Measurements from ENCODE around the gene DOK3. TPM values are rescaled to one million over a fixed set of nuclear protein-coding genes. Genes with fewer than 3 reads are reported as not detected.

DOK3 gene
- total RNA-seq, 1 experiment from 2014 or later: 16.4 TPM

DNA sequence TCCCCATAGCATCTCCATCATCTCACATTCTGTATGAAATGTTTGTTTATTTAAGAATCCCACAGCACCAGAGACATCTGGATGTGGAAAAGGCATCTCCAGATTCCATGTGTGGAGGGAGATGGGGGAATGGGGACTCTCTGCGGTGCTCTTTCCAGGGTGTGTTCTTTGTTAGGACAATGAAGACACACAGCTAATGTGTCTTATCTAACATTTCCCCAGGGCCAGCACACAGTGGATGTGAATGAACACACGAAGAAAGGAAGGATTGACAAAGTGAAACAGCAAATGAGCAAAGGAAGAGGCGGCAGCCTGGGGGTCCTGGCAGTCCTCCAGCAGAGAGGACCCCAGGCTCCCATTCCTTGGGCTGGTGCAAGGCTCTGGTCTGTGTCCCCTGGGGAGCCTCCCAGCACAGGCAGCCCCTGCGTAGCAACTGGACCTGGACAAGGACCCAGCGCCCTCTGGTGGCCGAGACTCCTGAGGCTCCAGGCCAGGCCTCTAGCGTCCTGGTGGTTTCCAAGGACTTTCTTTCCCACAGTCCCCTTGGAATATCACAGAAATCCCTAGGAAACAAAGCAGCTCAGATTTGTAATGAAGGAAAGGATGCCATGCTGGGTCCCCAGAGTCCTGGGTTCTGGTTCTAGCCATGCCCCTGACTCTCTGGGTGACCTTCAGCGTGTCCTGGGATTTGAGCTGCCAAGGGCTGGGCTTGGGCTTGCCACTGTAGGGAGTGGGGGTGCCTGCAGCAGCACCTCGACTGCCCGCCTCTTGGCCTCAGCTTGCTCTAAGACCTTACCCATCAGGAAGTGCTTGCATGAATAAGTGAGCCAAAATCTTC lies 8.7 kb downstream of the DOK3 start:
- Histone ChIP-seq H3K79me2 (ENCODE audit: insufficient read depth, low read length) (no peaks in the 10 kb centered on the region), H2BK20ac (ENCODE audit: low read depth, low read length, poor library complexity, severe bottlenecking) (no peak overlapping the region), H3K4me1 (ENCODE audit: insufficient read depth, low read length) (peaks cover 2% of the 10 kb centered on the region; the same call in 1 of the 2 replicates), H2BK15ac (ENCODE audit: low read depth, low read length) (no peak overlapping the region), H4K20me1 (ENCODE audit: control insufficient read depth, insufficient read depth, insufficient read length) (no peaks in the 10 kb centered on the region), H3K56ac (ENCODE audit: insufficient read length, low read depth, low read length) (no peak overlapping the region), H3K23ac (ENCODE audit: insufficient read length, low read depth, low read length) (no peak overlapping the region), H2AK5ac (ENCODE audit: insufficient read length, low read length) (no peak overlapping the region), H3K4me2 (ENCODE audit: insufficient read depth, insufficient read length, low read length) (no peak overlapping the region), H3K27ac (ENCODE audit: insufficient read length, low read depth, low read length) (no peak overlapping the region), H2BK5ac (ENCODE audit: insufficient read length, low read length) (no peak overlapping the region), H3K18ac (ENCODE audit: insufficient read length, low read depth, low read length) (no peak overlapping the region), H2BK12ac (ENCODE audit: insufficient read length, low read depth, low read length) (no peak overlapping the region), H3K9me3 (ENCODE audit: control insufficient read depth, low read depth, low read length) (no peaks in the 10 kb centered on the region), H2BK120ac (ENCODE audit: low read depth, low read length, poor library complexity, severe bottlenecking) (no peak overlapping the region), H3T11ph (ENCODE audit: low read length) (no peak overlapping the region), H3K27me3 (ENCODE audit: insufficient read depth, low read length) (no peaks in the 10 kb centered on the region; the same call in 1 of the 2 replicates), H2AFZ (ENCODE audit: low read length) (no peak overlapping the region), H3K4ac (ENCODE audit: low read depth, low read length) (no peak overlapping the region), H3K23me2 (ENCODE audit: insufficient read length, low read depth, low read length, poor library complexity, severe bottlenecking) (peaks cover 4% of the 10 kb centered on the region), H4K8ac (replicated peaks; ENCODE audit: insufficient read length, low read depth, low read length) (no peak overlapping the region), H3K14ac (ENCODE audit: insufficient read depth, low read length) (no peak overlapping the region), H3K9ac (ENCODE audit: extremely low read depth, insufficient read length, low read length) (no peak overlapping the region), H4K91ac (ENCODE audit: insufficient read length, low read depth, low read length) (no peak overlapping the region), H4K5ac (ENCODE audit: insufficient read length, low read depth, low read length) (no peak overlapping the region), H3K79me1 (ENCODE audit: insufficient read depth, low read depth, low read length, poor library complexity, severe bottlenecking) (no peaks in the 10 kb centered on the region)
- Mint-ChIP-seq H3K36me3 (ENCODE audit: insufficient read depth in 1 of 3, low read depth in 3 of 3) (peaks cover 0 to 4% (median 0%) of the 10 kb centered on the region in 3 experiments; a peak in 2 of 7 replicates), H3K4me3 (no peak overlapping the region), H3K4me1 (peaks cover 26 to 36% of the 10 kb centered on the region in 2 experiments), H3K27me3 (ENCODE audit: low read depth) (peaks cover 29% of the 10 kb centered on the region), H3K9me3 (no peaks in the 10 kb centered on the region), H3K27ac (no peak overlapping the region)
- no CpG with 5 or more reads among the region's 10 CpGs for WGBS (ENCODE audit: extremely low coverage, insufficient read length, low lambda C conversion rate)
- TF ChIP-seq, protein P1, sequence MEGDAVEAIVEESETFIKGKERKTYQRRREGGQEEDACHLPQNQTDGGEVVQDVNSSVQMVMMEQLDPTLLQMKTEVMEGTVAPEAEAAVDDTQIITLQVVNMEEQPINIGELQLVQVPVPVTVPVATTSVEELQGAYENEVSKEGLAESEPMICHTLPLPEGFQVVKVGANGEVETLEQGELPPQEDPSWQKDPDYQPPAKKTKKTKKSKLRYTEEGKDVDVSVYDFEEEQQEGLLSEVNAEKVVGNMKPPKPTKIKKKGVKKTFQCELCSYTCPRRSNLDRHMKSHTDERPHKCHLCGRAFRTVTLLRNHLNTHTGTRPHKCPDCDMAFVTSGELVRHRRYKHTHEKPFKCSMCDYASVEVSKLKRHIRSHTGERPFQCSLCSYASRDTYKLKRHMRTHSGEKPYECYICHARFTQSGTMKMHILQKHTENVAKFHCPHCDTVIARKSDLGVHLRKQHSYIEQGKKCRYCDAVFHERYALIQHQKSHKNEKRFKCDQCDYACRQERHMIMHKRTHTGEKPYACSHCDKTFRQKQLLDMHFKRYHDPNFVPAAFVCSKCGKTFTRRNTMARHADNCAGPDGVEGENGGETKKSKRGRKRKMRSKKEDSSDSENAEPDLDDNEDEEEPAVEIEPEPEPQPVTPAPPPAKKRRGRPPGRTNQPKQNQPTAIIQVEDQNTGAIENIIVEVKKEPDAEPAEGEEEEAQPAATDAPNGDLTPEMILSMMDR (conservative IDR thresholded peaks at IDR 0.05): peak; percentile 99
- peak; percentile 94 for DNase-seq
